ENCODE results near the gene PRG3. TPM values are rescaled to one million over a fixed set of nuclear protein-coding genes. Genes with fewer than 3 reads are reported as not detected.

Gene PRG3
- polyA plus RNA-seq, 6 donors from 2014 or later: not detected

- DNase-seq (no peak), ATAC-seq (ENCODE audit: low read depth in 2 of 2) (no peak)
- Mint-ChIP-seq H3K9me3 (no peaks in the 10 kb centered on the region), H3K4me1 (peaks cover 0 to 5% (median 2%) of the 10 kb centered on the region in 3 donors), H3K4me3 (no peak overlapping the region), H3K27ac (no peak overlapping the region), H3K36me3 (no peaks in the 10 kb centered on the region), H3K27me3 (peaks cover 19 to 31% (median 28%) of the 10 kb centered on the region in 3 donors)
These were observed 22.0 kb downstream of the PRG3 start for GRCh38 chr11:57358991-57359390.

- Mint-ChIP-seq H3K27ac (peak overlapping the region in 1 of 6 donors; percentile 5), H3K9me3 (no peaks in the 10 kb centered on the region), H3K36me3 (no peaks in the 10 kb centered on the region), H3K27me3 (peaks cover 19 to 31% (median 28%) of the 10 kb centered on the region in 3 donors), H3K4me1 (peaks cover 0 to 5% (median 2%) of the 10 kb centered on the region in 3 donors), H3K4me3 (no peak overlapping the region)
- ATAC-seq (ENCODE audit: low read depth in 2 of 2) (no peak), DNase-seq (no peak)
These were observed 22.4 kb downstream of the PRG3 start for GRCh38 chr11:57358543-57358961.

- Mint-ChIP-seq H3K27ac (no peak overlapping the region), H3K27me3 (peaks cover 13 to 28% (median 28%) of the 10 kb centered on the region in 3 donors), H3K9me3 (no peaks in the 10 kb centered on the region), H3K4me1 (peaks cover 0 to 5% (median 2%) of the 10 kb centered on the region in 3 donors), H3K4me3 (no peak overlapping the region), H3K36me3 (no peaks in the 10 kb centered on the region)
- no peak for ATAC-seq (ENCODE audit: low read depth in 2 of 2)
- DNase-seq: no peak
These were observed 23.1 kb downstream of the PRG3 start for GRCh38 chr11:57357856-57358255.

GRCh38 chr11:57357310-57357709 is 23.6 kb downstream of the PRG3 start:
- no peaks in the 10 kb centered on the region for H3K36me3 Mint-ChIP-seq
- H3K4me1 Mint-ChIP-seq: peaks cover 0 to 5% (median 2%) of the 10 kb centered on the region in 3 donors
- H3K4me3 Mint-ChIP-seq: no peak overlapping the region
- H3K9me3 Mint-ChIP-seq: no peaks in the 10 kb centered on the region
- DNase-seq: no peak
- peaks cover 12 to 27% (median 25%) of the 10 kb centered on the region in 3 donors for H3K27me3 Mint-ChIP-seq
- H3K27ac Mint-ChIP-seq: no peak overlapping the region
- ATAC-seq (ENCODE audit: low read depth in 2 of 2): no peak

- Mint-ChIP-seq H3K27ac (no peak overlapping the region), H3K27me3 (peaks cover 10 to 22% (median 20%) of the 10 kb centered on the region in 3 donors), H3K36me3 (no peaks in the 10 kb centered on the region), H3K4me3 (no peak overlapping the region), H3K4me1 (peaks cover 0 to 5% (median 2%) of the 10 kb centered on the region in 3 donors), H3K9me3 (peaks cover 0 to 5% (median 4%) of the 10 kb centered on the region in 7 donors)
- DNase-seq: no peak
- no peak for ATAC-seq (ENCODE audit: low read depth in 2 of 2)
These were observed 24.7 kb downstream of the PRG3 start for GRCh38 chr11:57356268-57356667.

- DNase-seq (no peak), ATAC-seq (ENCODE audit: low read depth in 2 of 2) (no peak)
- H3K4me1 Mint-ChIP-seq: peaks cover 5 to 6% (median 6%) of the 10 kb centered on the region in 3 donors
- H3K27me3 Mint-ChIP-seq: peaks cover 11 to 26% (median 20%) of the 10 kb centered on the region in 3 donors
- H3K27ac Mint-ChIP-seq: no peak overlapping the region
- no peak overlapping the region for H3K4me3 Mint-ChIP-seq
- H3K9me3 Mint-ChIP-seq: peaks cover 0 to 6% (median 5%) of the 10 kb centered on the region in 7 donors
- no peaks in the 10 kb centered on the region for H3K36me3 Mint-ChIP-seq
These were observed 26.3 kb downstream of the PRG3 start for GRCh38 chr11:57354699-57355098.

- H3K9me3 Mint-ChIP-seq: peaks cover 0 to 6% (median 5%) of the 10 kb centered on the region in 7 donors
- no peaks in the 10 kb centered on the region for H3K36me3 Mint-ChIP-seq
- H3K4me1 Mint-ChIP-seq: peaks cover 5 to 6% (median 6%) of the 10 kb centered on the region in 3 donors
- H3K4me3 Mint-ChIP-seq: no peak overlapping the region
- peaks cover 11 to 26% (median 20%) of the 10 kb centered on the region in 3 donors for H3K27me3 Mint-ChIP-seq
- H3K27ac Mint-ChIP-seq: no peak overlapping the region
- DNase-seq: no peak
- no peak for ATAC-seq (ENCODE audit: low read depth in 2 of 2)
These were observed 27.1 kb downstream of the PRG3 start for GRCh38 chr11:57353852-57354251.

GRCh38 chr11:57353446-57353845 is 27.5 kb downstream of the PRG3 start:
- H3K27me3 Mint-ChIP-seq: peaks cover 15 to 26% (median 20%) of the 10 kb centered on the region in 3 donors
- H3K4me3 Mint-ChIP-seq: no peak overlapping the region
- DNase-seq (no peak), ATAC-seq (ENCODE audit: low read depth in 2 of 2) (no peak)
- H3K9me3 Mint-ChIP-seq: peaks cover 0 to 6% (median 5%) of the 10 kb centered on the region in 7 donors
- no peaks in the 10 kb centered on the region for H3K36me3 Mint-ChIP-seq
- H3K4me1 Mint-ChIP-seq: peaks cover 5 to 6% (median 6%) of the 10 kb centered on the region in 3 donors
- H3K27ac Mint-ChIP-seq: peak overlapping the region in 1 of 6 donors; percentile 34

- no peak overlapping the region for H3K27ac Mint-ChIP-seq
- no peak for DNase-seq
- H3K4me1 Mint-ChIP-seq: peaks cover 5 to 6% (median 6%) of the 10 kb centered on the region in 3 donors
- H3K27me3 Mint-ChIP-seq: peaks cover 17 to 26% (median 21%) of the 10 kb centered on the region in 3 donors
- H3K9me3 Mint-ChIP-seq: peaks cover 0 to 6% (median 5%) of the 10 kb centered on the region in 7 donors
- no peak for ATAC-seq (ENCODE audit: low read depth in 2 of 2)
- H3K4me3 Mint-ChIP-seq: no peak overlapping the region
- H3K36me3 Mint-ChIP-seq: no peaks in the 10 kb centered on the region
These were observed 27.9 kb downstream of the PRG3 start for GRCh38 chr11:57353036-57353435.

- peak; percentile 37 to 63 for ATAC-seq (ENCODE audit: low read depth in 2 of 2)
- H3K27me3 Mint-ChIP-seq: peaks cover 12 to 31% (median 16%) of the 10 kb centered on the region in 3 donors
- no peak overlapping the region for H3K4me3 Mint-ChIP-seq
- no peaks in the 10 kb centered on the region for H3K36me3 Mint-ChIP-seq
- peak; percentile 36 for DNase-seq
- peaks cover 6 to 11% (median 10%) of the 10 kb centered on the region in 3 donors for H3K4me1 Mint-ChIP-seq
- peaks cover 0 to 6% (median 5%) of the 10 kb centered on the region in 7 donors for H3K9me3 Mint-ChIP-seq
- H3K27ac Mint-ChIP-seq: peak overlapping the region in 1 of 6 donors; percentile 39
These were observed 31.3 kb downstream of the PRG3 start for GRCh38 chr11:57349491-57350274.

- Mint-ChIP-seq H3K4me3 (no peak overlapping the region), H3K36me3 (no peaks in the 10 kb centered on the region), H3K4me1 (peaks cover 6 to 10% (median 7%) of the 10 kb centered on the region in 3 donors), H3K27ac (no peak overlapping the region), H3K9me3 (peaks cover 0 to 6% (median 5%) of the 10 kb centered on the region in 7 donors), H3K27me3 (peaks cover 6 to 22% (median 10%) of the 10 kb centered on the region in 3 donors)
- DNase-seq: no peak
- ATAC-seq (ENCODE audit: low read depth in 2 of 2): no peak
These were observed 32.2 kb downstream of the PRG3 start for GRCh38 chr11:57348636-57349313.

GRCh38 chr11:57348052-57348451 is 32.9 kb downstream of the PRG3 start:
- DNase-seq (no peak), ATAC-seq (ENCODE audit: low read depth in 2 of 2) (no peak)
- H3K4me1 Mint-ChIP-seq: peaks cover 6 to 10% (median 7%) of the 10 kb centered on the region in 3 donors
- peaks cover 0 to 6% (median 5%) of the 10 kb centered on the region in 7 donors for H3K9me3 Mint-ChIP-seq
- H3K27me3 Mint-ChIP-seq: peaks cover 6 to 21% (median 10%) of the 10 kb centered on the region in 3 donors
- no peaks in the 10 kb centered on the region for H3K36me3 Mint-ChIP-seq
- no peak overlapping the region for H3K27ac Mint-ChIP-seq
- H3K4me3 Mint-ChIP-seq: no peak overlapping the region

- H3K9me3 Mint-ChIP-seq: peaks cover 0 to 6% (median 5%) of the 10 kb centered on the region in 7 donors
- no peak overlapping the region for H3K4me3 Mint-ChIP-seq
- DNase-seq (no peak), ATAC-seq (ENCODE audit: low read depth in 2 of 2) (no peak)
- H3K27ac Mint-ChIP-seq: no peak overlapping the region
- H3K27me3 Mint-ChIP-seq: peaks cover 6 to 21% (median 10%) of the 10 kb centered on the region in 3 donors
- H3K4me1 Mint-ChIP-seq: peaks cover 6 to 10% (median 7%) of the 10 kb centered on the region in 3 donors
- no peaks in the 10 kb centered on the region for H3K36me3 Mint-ChIP-seq
These were observed 33.6 kb downstream of the PRG3 start for GRCh38 chr11:57347336-57347735.

Data from naive B cell (primary cell).